Measurements from ENCODE around the gene MRFAP1L1.

Gene MRFAP1L1

DNA sequence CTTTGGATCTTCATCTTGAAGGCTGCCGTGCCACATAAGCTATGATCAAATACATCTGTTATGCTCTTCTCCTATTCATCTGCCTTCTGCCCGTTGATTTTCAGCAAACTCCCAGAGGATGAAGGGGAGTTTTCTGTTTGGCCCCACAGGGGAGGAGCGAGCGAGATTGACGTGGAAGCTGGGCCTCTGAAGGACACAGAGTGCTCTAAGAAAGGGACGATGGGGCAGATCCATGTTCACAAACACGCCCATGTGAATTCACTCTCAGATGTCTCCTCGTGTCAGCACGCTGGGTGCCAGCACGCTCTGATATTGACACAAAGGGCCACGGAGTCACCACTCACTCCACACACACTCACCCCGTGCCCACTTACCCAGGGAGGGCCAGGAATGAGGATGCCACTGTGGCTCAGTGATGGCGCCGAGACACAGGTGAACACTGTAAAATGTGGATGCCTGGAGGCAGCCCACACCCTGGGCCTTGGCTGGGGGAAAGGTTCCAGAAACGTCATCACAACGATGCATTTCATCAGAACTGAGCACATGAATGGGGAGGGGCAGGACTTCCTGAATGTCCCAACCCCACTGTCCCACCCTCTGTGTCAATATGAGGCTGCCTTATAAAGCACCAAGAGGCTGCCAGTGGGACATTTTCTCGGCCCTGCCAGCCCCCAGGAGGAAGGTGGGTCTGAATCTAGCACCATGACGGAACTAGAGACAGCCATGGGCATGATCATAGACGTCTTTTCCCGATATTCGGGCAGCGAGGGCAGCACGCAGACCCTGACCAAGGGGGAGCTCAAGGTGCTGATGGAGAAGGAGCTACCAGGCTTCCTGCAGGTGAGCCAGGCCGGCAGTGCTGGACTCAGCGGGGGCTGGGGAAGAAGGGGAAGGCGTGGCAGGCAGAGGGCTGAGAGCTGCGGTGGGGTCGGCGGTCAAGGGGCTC lies 16.2 kb downstream of the MRFAP1L1 start, which contains the start of gene S100P:
Gene S100P (plus strand): TSS at position 648 of the 946 bp plus-strand sequence. CDS start 55 bp downstream, at position 703.
- no peak within 1 kb of the TSS for H3K9ac ChIP-seq (ENCODE audit: low read depth, low read length)
- no peaks in the 10 kb centered on the region for H3K27me3 ChIP-seq (ENCODE audit: insufficient read depth, low read length, poor library complexity)
- no peaks in the 10 kb centered on the region for H3K36me3 ChIP-seq (ENCODE audit: insufficient read depth, low read length)
- no peak for ATAC-seq (ENCODE audit: insufficient read depth, low read depth)
- no peaks in the 10 kb centered on the region for H3K9me3 ChIP-seq (ENCODE audit: insufficient read depth, low read length, severe bottlenecking)
- H3K4me2 ChIP-seq (ENCODE audit: insufficient read depth, low read length): no peak within 1 kb of the TSS
- peaks cover 18% of the 10 kb centered on the region for H3K4me1 ChIP-seq (ENCODE audit: insufficient read depth, low read length)
- H2AFZ ChIP-seq (ENCODE audit: low read depth, low read length): no peak within 1 kb of the TSS
- no peak within 1 kb of the TSS for H3K4me3 ChIP-seq (ENCODE audit: low read depth in 1 of 2, low read length in 2 of 2)
- H3K27ac ChIP-seq (ENCODE audit: low read length): no peak within 1 kb of the TSS
- no peaks in the 10 kb centered on the region for H4K20me1 ChIP-seq (ENCODE audit: insufficient read depth, low read length)
- no peak for TF ChIP-seq EZH2 (IDR thresholded peaks at IDR 0.05; ENCODE audit: borderline replicate concordance, low read depth, low read length, severe bottlenecking)
- TF ChIP-seq, protein P1, sequence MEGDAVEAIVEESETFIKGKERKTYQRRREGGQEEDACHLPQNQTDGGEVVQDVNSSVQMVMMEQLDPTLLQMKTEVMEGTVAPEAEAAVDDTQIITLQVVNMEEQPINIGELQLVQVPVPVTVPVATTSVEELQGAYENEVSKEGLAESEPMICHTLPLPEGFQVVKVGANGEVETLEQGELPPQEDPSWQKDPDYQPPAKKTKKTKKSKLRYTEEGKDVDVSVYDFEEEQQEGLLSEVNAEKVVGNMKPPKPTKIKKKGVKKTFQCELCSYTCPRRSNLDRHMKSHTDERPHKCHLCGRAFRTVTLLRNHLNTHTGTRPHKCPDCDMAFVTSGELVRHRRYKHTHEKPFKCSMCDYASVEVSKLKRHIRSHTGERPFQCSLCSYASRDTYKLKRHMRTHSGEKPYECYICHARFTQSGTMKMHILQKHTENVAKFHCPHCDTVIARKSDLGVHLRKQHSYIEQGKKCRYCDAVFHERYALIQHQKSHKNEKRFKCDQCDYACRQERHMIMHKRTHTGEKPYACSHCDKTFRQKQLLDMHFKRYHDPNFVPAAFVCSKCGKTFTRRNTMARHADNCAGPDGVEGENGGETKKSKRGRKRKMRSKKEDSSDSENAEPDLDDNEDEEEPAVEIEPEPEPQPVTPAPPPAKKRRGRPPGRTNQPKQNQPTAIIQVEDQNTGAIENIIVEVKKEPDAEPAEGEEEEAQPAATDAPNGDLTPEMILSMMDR (IDR thresholded peaks at IDR 0.05; ENCODE audit: borderline replicate concordance, extremely low read depth, low read length, poor library complexity, severe bottlenecking): no peak
- DNase-seq: no peak
- no peaks in the 10 kb centered on the region for H3K79me2 ChIP-seq (ENCODE audit: insufficient read depth, low read length)

- H2AFZ ChIP-seq (ENCODE audit: low read depth, low read length): no peak overlapping the region
- H3K9ac ChIP-seq (ENCODE audit: low read depth, low read length): no peak overlapping the region
- no peaks in the 10 kb centered on the region for H4K20me1 ChIP-seq (ENCODE audit: insufficient read depth, low read length)
- ATAC-seq (ENCODE audit: insufficient read depth, low read depth): no peak
- no peak for DNase-seq
- no peak overlapping the region for H3K4me3 ChIP-seq (ENCODE audit: low read depth in 1 of 2, low read length in 2 of 2)
- H3K36me3 ChIP-seq (ENCODE audit: insufficient read depth, low read length): no peaks in the 10 kb centered on the region
- no peaks in the 10 kb centered on the region for H3K79me2 ChIP-seq (ENCODE audit: insufficient read depth, low read length)
- H3K4me2 ChIP-seq (ENCODE audit: insufficient read depth, low read length): no peak overlapping the region
- H3K9me3 ChIP-seq (ENCODE audit: insufficient read depth, low read length, severe bottlenecking): no peaks in the 10 kb centered on the region
- H3K27me3 ChIP-seq (ENCODE audit: insufficient read depth, low read length, poor library complexity): no peaks in the 10 kb centered on the region
- peaks cover 18% of the 10 kb centered on the region for H3K4me1 ChIP-seq (ENCODE audit: insufficient read depth, low read length)
- TF ChIP-seq, protein P1 (IDR thresholded peaks at IDR 0.05; ENCODE audit: borderline replicate concordance, extremely low read depth, low read length, poor library complexity, severe bottlenecking): no peak
- TF ChIP-seq EZH2 (IDR thresholded peaks at IDR 0.05; ENCODE audit: borderline replicate concordance, low read depth, low read length, severe bottlenecking): no peak
- no peak overlapping the region for H3K27ac ChIP-seq (ENCODE audit: low read length)
These were observed 16.9 kb downstream of the MRFAP1L1 start for GRCh38 chr4:6692806-6693205.

DNA sequence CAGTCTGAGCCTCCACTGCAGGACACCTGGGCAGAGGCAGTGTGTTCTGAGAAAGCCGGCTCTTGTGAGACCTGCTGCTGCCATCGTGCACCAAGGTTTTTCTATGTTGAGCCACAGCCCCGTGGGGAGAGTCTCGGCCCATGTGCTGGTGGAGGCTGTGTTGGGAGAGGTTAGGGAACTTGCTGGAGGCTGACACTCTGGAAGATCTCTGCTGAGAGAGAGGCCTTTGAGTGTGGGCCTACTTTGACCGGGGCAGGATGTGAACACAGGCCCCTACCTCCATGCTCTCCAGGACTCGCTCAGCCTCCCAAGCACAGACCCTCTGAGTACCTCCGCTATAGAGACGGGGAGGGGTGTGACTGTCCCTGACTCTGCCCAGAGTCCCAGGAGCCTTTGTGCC lies 17.3 kb downstream of the MRFAP1L1 start:
- DNase-seq (no peak), ATAC-seq (ENCODE audit: insufficient read depth, low read depth) (no peak)
- Histone ChIP-seq H2AFZ (ENCODE audit: low read depth, low read length) (no peak overlapping the region), H4K20me1 (ENCODE audit: insufficient read depth, low read length) (no peaks in the 10 kb centered on the region), H3K4me3 (ENCODE audit: low read depth in 1 of 2, low read length in 2 of 2) (no peak overlapping the region), H3K9me3 (ENCODE audit: insufficient read depth, low read length, severe bottlenecking) (no peaks in the 10 kb centered on the region), H3K27me3 (ENCODE audit: insufficient read depth, low read length, poor library complexity) (no peaks in the 10 kb centered on the region), H3K9ac (ENCODE audit: low read depth, low read length) (no peak overlapping the region), H3K79me2 (ENCODE audit: insufficient read depth, low read length) (no peaks in the 10 kb centered on the region), H3K4me2 (ENCODE audit: insufficient read depth, low read length) (no peak overlapping the region), H3K36me3 (ENCODE audit: insufficient read depth, low read length) (no peaks in the 10 kb centered on the region), H3K4me1 (ENCODE audit: insufficient read depth, low read length) (peaks cover 18% of the 10 kb centered on the region), H3K27ac (ENCODE audit: low read length) (no peak overlapping the region)
- no peak for TF ChIP-seq EZH2 (IDR thresholded peaks at IDR 0.05; ENCODE audit: borderline replicate concordance, low read depth, low read length, severe bottlenecking)
- TF ChIP-seq, protein P1 (IDR thresholded peaks at IDR 0.05; ENCODE audit: borderline replicate concordance, extremely low read depth, low read length, poor library complexity, severe bottlenecking): no peak
